ENCODE results near the gene SLC23A2.

Gene SLC23A2

GRCh38 chr20:4962241-4962855, 39.0 kb downstream of the SLC23A2 start:
- DNase-seq, result peak; percentile 75

DNA sequence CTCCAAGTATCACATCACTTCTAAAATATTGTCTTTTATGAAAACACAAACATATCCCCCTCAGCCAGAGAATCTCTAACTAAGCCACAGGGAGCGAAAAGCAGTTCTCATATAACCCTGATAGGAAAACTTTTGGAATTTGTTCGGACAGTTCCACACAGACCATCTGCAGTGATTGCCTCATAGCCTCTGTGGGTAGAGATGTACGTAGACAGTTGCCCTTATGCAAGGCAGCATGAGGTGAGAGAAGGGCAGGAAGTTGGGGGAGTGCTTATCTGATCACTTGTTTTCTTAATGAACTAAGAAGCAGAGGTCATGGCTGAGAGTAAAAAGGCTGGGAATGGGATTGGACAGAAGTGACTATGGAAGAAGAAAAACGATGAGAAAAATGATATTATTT, 39.6 kb downstream of the SLC23A2 start:
- DNase-seq, result no peak

GRCh38 chr20:4959592-4959991, 41.7 kb downstream of the SLC23A2 start:
- DNase-seq, result no peak

DNA sequence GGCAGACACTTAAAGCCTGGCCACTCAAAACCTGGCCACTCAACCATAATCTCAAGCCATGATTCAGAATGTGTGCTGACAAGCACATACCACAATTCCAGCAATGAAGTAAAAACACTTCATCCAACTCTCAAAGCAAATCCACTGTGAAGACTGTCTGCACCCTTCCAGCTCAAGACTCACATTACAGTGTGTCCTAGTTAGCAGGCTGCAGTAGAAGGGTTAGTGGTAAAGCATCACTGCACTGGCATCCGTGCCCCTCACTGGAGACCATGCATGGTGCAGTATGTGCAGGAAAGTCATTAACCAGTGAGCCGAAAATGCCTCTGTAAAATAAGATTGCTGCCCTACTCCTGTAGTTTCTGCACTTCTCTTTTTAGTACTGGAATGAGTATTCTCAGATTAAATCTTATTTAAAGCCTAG, 43.4 kb downstream of the SLC23A2 start:
- no peak for DNase-seq

DNA sequence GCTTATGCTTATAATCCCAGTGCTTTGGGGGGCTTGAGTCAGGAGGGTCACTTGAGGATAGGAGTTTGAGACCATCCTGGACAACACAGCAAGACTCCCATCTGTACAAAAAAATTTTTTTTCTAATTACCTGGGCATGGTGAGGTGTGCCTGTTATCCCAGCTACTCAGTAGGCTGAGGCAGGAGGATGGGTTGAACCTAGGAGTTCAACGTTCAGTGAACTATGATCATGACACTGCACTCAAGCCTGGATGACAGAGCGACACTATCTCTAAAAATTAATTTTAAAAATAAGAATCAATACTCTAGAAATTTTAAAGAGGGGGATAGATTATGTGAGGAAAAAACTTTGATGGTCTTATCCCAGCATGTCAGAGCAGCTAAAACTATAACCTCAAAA, 44.1 kb downstream of the SLC23A2 start:
- DNase-seq, result no peak

DNA sequence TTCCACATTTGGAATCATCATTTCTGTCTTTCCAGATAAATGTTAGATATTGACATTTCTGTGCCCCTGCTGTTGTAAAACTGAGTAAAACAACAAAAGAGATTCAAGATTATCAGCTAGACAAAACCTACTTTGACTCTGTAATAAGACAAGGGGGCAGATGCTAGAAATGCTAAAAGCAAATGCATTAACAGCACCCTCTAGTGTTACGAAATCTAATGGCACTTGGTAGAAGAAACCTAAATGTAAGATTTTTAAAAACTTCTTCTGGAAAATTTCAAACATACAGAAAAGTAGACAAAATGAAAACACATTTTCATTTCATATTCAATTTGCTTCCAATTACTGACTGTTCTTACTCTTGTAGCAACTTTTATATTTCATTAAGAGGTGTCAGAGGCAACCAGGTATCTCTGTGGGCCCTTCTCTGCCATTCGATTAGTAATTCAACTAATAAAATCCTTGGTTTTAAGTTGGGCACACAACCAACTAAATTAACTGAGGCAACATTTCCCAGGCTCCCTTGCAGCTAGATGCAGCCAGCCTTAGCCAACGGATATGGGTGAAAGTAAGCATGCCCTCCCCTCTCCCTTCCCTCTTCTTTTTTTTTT, 45.0 kb downstream of the SLC23A2 start:
- no peak for DNase-seq

DNA sequence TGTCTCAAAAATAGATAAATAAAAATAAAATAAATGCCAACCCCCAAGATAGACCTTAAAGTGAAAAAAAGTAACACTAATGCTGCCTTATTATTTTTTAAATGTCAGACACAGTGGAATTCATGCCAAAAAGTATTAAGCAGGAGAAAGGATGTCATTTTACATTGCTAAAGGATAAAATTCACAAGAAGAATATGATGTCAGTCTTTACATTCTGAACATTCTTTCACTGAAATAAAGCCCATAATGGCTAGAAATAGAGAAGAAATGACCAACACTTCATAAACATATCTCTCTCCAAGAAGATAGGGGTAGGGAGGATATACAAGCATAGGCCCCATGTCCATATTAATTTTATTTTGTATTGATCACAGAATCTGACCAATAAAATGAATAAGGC, 47.4 kb downstream of the SLC23A2 start:
- DNase-seq, result no peak

DNA sequence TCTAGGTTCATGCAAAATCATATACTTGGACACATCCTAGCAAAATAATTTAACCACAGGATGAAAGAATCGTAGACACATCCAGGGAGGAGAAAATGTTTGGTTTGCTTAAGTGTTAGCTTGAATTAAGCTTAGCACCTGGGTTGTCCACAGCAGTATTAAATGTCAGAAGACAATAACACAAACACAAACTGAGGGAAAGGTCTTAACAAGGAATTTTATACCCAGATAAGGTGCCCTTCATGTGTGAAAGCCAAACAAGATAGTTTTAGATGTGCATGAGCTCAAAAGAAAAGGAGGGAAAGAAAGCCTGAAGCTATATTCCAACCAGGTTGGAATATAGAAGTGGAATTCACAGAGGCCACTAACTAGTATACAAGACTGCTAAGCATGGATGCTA, 49.1 kb downstream of the SLC23A2 start:
- no peak for DNase-seq

GRCh38 chr20:4951299-4951698, 50.0 kb downstream of the SLC23A2 start:
- DNase-seq, result no peak

- DNase-seq, result no peak
Measured at GRCh38 chr20:4950841-4951240, 50.5 kb downstream of the SLC23A2 start.

GRCh38 chr20:4950437-4950836, 50.9 kb downstream of the SLC23A2 start:
- no peak for DNase-seq

DNA sequence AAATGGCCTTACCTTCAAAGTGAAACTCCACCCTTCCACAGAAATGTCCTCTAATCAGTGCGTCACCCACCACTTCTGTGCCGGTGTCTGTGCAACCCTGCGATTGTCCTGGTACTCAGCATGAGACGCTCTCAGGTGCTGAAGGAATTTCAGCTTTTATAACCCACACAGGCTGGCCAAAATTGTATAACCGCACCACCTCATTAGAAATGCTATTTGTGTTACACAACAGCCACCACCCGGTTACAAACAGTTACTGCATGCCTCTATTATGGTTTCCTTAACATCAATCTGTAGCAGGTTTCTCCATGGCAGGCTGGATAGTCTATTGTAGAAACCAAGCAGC, 51.5 kb downstream of the SLC23A2 start:
- DNase-seq, result peak; percentile 67

DNA sequence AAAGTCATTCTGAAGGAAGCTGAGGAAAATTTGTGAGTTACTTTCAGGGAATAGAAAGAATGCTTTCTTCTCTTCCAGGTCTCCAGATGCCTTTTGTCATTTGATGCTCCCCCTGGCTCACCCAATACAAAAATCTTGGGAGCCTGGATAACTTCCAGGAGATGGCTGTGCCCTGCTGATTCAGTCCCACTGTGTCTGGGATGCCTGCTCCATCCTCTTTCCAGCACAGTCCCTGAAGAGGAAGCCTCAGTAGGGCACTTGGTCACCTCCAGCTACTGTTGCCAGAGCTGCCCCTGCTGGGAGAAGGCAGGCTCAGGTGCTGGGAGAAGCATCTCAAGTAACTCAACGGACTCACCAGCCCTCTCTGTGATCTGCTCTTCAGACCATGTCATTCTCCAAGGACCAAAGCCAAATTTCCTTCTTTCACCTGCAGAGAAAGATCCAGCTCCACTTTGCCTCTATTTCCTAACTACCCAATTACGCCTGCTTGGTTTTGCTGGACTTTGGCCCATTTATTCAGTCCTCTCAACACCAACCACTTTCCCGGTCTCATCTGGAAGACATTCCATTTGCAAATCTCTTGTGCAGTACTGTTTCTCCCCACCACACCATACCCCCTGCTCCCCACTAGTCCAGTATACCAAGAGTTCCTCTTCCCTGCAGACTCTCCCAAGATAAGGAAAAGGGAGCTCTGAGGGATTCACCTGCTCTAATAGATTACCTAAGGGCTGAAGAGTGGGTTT, 53.3 kb downstream of the SLC23A2 start:
- DNase-seq, result no peak

- no peak for DNase-seq
Measured at GRCh38 chr20:4946986-4947385, 54.3 kb downstream of the SLC23A2 start.

GRCh38 chr20:4946585-4946984, 54.7 kb downstream of the SLC23A2 start:
- no peak for DNase-seq

GRCh38 chr20:4944518-4945313, 56.6 kb downstream of the SLC23A2 start:
- DNase-seq, result no peak

DNA sequence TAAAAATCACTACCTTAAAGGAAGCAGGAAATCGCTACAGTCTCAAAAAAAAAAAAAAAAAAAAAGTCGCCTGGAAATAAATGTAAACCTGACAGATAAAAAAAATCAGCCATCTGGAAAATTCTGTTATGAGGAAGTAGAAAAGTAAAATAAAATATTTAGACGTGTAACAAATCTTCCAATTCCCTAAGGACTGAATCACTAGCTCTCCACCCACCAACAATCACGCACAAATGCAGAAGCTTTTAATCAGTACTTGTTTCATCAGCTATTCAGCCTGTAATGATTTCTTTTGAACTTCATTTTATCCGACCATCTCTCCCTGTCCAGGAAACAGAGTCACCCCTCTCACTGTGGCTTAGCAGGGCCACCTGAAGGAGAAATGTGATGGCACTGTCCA, 59.0 kb downstream of the SLC23A2 start:
- DNase-seq, result no peak

GRCh38 chr20:4937407-4938319, 63.6 kb downstream of the SLC23A2 start:
- no peak for DNase-seq

- no peak for DNase-seq
Measured at GRCh38 chr20:4936851-4937406, 64.4 kb downstream of the SLC23A2 start.

DNA sequence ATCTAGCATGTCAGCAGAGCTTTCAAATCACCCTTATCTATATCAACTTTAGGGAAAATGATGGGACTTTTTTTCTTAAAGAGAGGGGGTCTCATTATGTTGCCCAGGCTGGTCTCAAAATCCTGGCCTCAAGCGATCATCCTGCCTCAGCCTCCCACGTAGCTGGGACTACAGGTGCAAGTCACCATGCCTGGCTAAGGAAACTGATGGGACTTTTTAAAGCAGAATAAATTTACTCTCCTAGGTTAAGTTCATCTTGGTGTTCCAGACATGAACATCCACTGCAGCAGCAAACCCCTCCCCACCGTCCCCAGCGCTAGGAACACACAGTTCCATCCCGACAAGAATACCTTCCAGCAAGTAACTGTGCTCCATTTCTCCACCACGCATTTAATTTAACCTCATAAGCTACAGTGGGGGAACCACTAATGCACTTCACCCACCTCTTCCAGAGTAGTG, 64.9 kb downstream of the SLC23A2 start:
- DNase-seq, result no peak

DNA sequence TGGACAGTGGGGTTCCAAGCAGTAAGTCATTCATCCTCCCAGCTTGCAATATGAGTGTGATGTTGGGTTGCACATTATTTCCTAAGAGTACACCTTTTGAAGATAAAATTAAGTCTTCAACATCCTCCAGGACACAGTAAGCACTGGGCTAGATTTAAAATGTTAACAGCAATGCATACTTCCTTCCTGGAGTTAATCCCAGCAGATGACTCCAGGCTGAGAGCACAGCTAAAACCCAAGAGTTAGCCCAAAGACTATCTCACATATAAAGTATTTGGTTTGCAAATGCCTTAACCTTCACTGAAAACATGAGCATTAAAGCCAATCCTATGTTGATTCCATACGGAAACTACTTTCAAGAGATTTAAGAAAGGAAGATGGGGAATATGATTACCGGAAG, 69.2 kb downstream of the SLC23A2 start:
- no peak for DNase-seq
